ENCODE measurements around the gene BICRAL. TPM values are rescaled to one million over a fixed set of nuclear protein-coding genes. Genes with fewer than 3 reads are reported as not detected.

BICRAL gene
- total RNA-seq, 2 donors from 2014 or later: 11.6 to 14.9 TPM

DNA sequence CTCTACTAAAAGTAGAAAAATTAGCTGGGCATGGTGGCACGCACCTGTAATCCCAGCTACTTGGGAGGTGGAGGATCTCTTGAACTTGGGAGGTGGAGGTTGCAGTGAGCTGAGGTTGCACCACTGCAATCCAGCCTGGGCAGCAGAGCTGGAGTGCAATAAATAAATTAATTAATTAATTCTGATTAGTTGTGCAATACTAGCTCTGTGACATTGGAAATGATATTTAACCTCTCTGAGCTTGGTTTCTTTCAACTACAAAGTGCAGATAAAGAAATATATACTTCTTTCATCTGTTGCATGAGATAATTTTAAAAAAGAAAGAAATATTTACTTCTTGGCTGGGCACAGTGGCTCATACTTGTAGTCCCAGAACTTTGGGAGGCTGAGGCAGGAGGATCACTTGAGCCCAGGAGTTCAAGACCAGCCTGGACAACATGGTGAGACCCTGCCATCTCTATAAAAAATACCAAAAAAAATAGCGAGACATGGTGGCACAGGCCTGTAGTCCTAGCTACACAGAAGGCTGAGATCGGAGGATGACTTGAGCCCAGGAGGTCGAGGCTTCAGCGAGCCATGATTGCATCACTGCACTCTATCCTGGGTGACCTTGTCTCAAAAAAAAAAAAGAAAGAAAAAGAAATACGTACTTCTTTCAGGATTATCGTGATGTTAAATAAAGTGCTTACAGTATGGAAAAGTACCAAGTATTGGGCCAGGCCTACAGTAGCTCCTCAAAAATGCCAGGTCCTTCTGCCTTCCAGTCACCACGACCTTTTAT, 20.4 kb upstream of the BICRAL start:
- TF ChIP-seq, protein P1, sequence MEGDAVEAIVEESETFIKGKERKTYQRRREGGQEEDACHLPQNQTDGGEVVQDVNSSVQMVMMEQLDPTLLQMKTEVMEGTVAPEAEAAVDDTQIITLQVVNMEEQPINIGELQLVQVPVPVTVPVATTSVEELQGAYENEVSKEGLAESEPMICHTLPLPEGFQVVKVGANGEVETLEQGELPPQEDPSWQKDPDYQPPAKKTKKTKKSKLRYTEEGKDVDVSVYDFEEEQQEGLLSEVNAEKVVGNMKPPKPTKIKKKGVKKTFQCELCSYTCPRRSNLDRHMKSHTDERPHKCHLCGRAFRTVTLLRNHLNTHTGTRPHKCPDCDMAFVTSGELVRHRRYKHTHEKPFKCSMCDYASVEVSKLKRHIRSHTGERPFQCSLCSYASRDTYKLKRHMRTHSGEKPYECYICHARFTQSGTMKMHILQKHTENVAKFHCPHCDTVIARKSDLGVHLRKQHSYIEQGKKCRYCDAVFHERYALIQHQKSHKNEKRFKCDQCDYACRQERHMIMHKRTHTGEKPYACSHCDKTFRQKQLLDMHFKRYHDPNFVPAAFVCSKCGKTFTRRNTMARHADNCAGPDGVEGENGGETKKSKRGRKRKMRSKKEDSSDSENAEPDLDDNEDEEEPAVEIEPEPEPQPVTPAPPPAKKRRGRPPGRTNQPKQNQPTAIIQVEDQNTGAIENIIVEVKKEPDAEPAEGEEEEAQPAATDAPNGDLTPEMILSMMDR (conservative IDR thresholded peaks at IDR 0.05): no peak
- no peaks in the 10 kb centered on the region for H3K9me3 Mint-ChIP-seq
- peaks cover 5% of the 10 kb centered on the region for H3K36me3 ChIP-seq (ENCODE audit: control insufficient read depth, insufficient read depth, low read length)
- peaks cover 10% of the 10 kb centered on the region for H3K4me1 Mint-ChIP-seq
- H3K27ac ChIP-seq (ENCODE audit: low read depth, low read length): no peak overlapping the region
- H3K9ac ChIP-seq (ENCODE audit: extremely low read depth, low read length, poor library complexity, severe bottlenecking): no peak overlapping the region
- peaks cover 12% of the 10 kb centered on the region for H3K36me3 Mint-ChIP-seq (ENCODE audit: low read depth)
- no peak for DNase-seq
- no peaks in the 10 kb centered on the region for H3K27me3 ChIP-seq (ENCODE audit: control insufficient read depth, insufficient read depth, low read length, poor library complexity, severe bottlenecking)
- no peak overlapping the region for H3K27ac Mint-ChIP-seq
- peaks cover 4% of the 10 kb centered on the region for H3K4me1 ChIP-seq (ENCODE audit: control insufficient read depth, insufficient read depth, low read length)
- no peaks in the 10 kb centered on the region for H3K9me3 ChIP-seq (ENCODE audit: control insufficient read depth, low read length)
- no peak overlapping the region for H3K4me3 Mint-ChIP-seq
- WGBS, 2 experiments (ENCODE audit: insufficient coverage in 1 of 2, insufficient read length in 1 of 2): 89 to 94% methylated on average over 8 of the region's 8 CpGs
- no peaks in the 10 kb centered on the region for H3K27me3 Mint-ChIP-seq (ENCODE audit: insufficient read depth)
- H3K4me3 ChIP-seq (ENCODE audit: low read length): no peak overlapping the region

DNA sequence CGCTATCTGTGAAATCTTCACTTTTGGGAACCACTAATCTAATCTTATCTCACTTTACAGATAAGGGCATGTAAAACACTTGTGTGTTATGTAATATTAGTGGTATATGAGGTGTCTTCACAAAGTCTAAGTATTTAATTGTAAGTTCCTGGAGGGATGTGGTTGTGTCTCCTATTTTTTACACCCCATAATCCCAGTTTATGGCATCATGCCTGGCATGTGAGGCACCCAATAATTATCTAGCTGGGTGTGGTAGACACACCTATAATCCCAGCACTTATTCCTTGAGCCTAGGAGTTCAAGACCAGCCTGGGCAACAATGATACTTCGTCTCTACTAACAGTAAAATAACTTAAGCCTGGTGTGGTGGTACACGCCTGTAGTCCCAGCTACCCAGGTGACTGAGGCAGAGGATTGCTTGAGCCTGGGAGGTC, 19.4 kb upstream of the BICRAL start:
- DNase-seq: no peak
- Mint-ChIP-seq H3K27ac (no peak overlapping the region), H3K27me3 (ENCODE audit: insufficient read depth) (no peaks in the 10 kb centered on the region), H3K36me3 (ENCODE audit: low read depth) (peaks cover 12% of the 10 kb centered on the region), H3K4me1 (peaks cover 8% of the 10 kb centered on the region), H3K9me3 (no peaks in the 10 kb centered on the region), H3K4me3 (no peak overlapping the region)
- peaks cover 4% of the 10 kb centered on the region for H3K4me1 ChIP-seq (ENCODE audit: control insufficient read depth, insufficient read depth, low read length)
- peaks cover 5% of the 10 kb centered on the region for H3K36me3 ChIP-seq (ENCODE audit: control insufficient read depth, insufficient read depth, low read length)
- H3K9me3 ChIP-seq (ENCODE audit: control insufficient read depth, low read length): no peaks in the 10 kb centered on the region
- H3K27ac ChIP-seq (ENCODE audit: low read depth, low read length): no peak overlapping the region
- H3K9ac ChIP-seq (ENCODE audit: extremely low read depth, low read length, poor library complexity, severe bottlenecking): no peak overlapping the region
- no peaks in the 10 kb centered on the region for H3K27me3 ChIP-seq (ENCODE audit: control insufficient read depth, insufficient read depth, low read length, poor library complexity, severe bottlenecking)
- 79 to 97% methylated on average over 2 to 3 of the region's 3 CpGs for WGBS, 2 experiments (ENCODE audit: insufficient coverage in 1 of 2, insufficient read length in 1 of 2)
- no peak overlapping the region for H3K4me3 ChIP-seq (ENCODE audit: low read length)
- TF ChIP-seq, protein P1 (conservative IDR thresholded peaks at IDR 0.05): no peak

DNA sequence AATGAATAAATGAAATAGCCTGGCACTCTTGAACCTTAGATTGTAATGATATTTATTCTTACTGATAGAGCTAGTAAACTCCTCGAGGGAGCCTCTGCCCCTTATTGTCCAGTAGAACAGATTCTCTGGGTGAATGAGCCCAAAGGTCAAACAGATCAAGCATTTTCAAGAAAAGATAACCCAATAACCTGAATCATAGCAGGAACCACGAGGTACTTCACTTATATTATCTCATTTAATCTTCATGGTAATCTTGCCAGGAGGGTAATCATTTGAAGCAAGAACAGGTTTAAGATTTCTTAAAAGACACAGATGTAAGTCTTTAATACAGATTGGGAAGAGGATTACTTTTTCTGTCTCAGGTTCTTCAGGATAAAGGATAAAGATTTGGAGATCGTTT, 18.9 kb upstream of the BICRAL start:
- Mint-ChIP-seq H3K27ac (peak overlapping the region; percentile 26), H3K36me3 (ENCODE audit: low read depth) (peaks cover 12% of the 10 kb centered on the region), H3K27me3 (ENCODE audit: insufficient read depth) (no peaks in the 10 kb centered on the region), H3K4me1 (peaks cover 7% of the 10 kb centered on the region), H3K4me3 (no peak overlapping the region), H3K9me3 (no peaks in the 10 kb centered on the region)
- Histone ChIP-seq H3K27ac (ENCODE audit: low read depth, low read length) (no peak overlapping the region), H3K9ac (ENCODE audit: extremely low read depth, low read length, poor library complexity, severe bottlenecking) (no peak overlapping the region), H3K27me3 (ENCODE audit: control insufficient read depth, insufficient read depth, low read length, poor library complexity, severe bottlenecking) (no peaks in the 10 kb centered on the region), H3K36me3 (ENCODE audit: control insufficient read depth, insufficient read depth, low read length) (peaks cover 5% of the 10 kb centered on the region), H3K9me3 (ENCODE audit: control insufficient read depth, low read length) (no peaks in the 10 kb centered on the region), H3K4me3 (ENCODE audit: low read length) (no peak overlapping the region), H3K4me1 (ENCODE audit: control insufficient read depth, insufficient read depth, low read length) (peaks cover 4% of the 10 kb centered on the region)
- TF ChIP-seq, protein P1 (conservative IDR thresholded peaks at IDR 0.05): no peak
- 83 to 93% methylated on average over 2 to 3 of the region's 3 CpGs for WGBS, 2 experiments (ENCODE audit: insufficient coverage in 1 of 2, insufficient read length in 1 of 2)
- no peak for DNase-seq

Measured in endodermal cell (in vitro differentiated cells).